Glomerular endothelial cell (primary cell): ENCODE measurements around the gene TSACC. TPM values are rescaled to one million over a fixed set of nuclear protein-coding genes. Genes with fewer than 3 reads are reported as not detected.

Experiments used
- DNase-seq: peaks from one replicate; pipeline ENCODE4 v3.0.0-alpha.2; 2011; ENCODE audit warnings: low read depth, low spot score; ENCODE audit errors: extremely low read depth
- total RNA-seq: library from RNA; depleted of rRNA; stranded (reverse); fragments of >200 nt; gene quantifications from 2 replicates; pipeline ENCODE4 v1.2.3, GENCODE V29; 2015

TSACC gene
- total RNA-seq, 1 donor from 2014 or later, result not detected

GRCh38 chr1:156391701-156392100, 53.4 kb downstream of the TSACC start:
- DNase-seq, result no peak

DNA sequence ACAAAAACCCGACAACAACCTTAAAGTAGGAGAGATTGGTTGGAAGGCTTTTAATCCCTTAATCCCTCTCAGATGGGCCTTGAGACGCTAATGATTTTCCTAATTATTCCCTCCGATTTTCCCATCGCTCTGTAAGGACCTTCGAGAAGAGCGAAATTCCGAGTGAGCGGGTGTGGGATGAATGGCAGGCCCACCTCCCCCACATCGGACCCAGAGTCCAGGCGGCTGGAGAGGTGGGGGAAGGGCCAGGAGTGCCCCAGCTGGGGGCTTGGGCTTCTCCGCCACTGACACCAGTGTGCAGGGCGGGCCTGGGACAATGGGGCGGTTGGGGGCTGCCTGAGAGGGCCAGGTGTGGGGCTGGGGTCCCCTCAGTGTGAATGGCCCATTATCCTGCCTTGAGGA, 54.1 kb downstream of the TSACC start:
- no peak for DNase-seq

- DNase-seq, result no peak
These were observed 54.8 kb downstream of the TSACC start for GRCh38 chr1:156393095-156393494.

- DNase-seq, result no peak
These were observed 55.8 kb downstream of the TSACC start for GRCh38 chr1:156394082-156394481.

DNA sequence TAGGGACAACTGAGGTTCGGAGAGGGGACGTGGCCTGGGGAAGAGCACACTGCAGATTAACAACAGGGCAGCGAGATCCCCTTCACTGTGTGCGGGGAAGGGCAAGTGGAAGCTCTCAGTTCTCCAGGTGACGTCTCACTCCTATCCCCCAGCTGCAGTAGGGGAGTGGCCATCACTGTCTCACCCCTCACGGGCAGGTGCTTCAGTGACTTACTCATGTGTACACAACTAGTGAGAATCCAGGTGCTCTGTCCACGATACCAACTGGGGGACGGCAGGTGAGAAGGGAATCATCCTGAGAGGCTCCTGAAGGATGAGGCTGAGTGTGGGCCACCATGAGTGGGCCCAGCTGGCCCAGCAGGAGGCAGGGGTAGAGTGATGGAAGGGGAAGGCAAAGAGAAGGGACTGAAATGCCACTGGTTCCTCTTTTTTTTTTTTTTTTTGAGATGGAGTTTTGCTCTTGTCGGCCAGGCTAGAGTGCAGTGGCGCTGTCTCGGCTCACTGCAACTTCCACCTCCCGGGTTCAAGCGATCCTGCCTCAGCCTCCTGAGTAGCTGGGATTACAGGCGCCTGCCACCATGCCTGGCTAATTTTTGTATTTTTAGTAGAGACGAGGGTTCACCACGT, 56.6 kb downstream of the TSACC start:
- no peak for DNase-seq

Other genes with a start within 250 kb of the TSACC start
- gene LMNA, start 223.8 kb upstream of the TSACC start, total RNA-seq, result 588 and 767 TPM in 2 replicates
- gene SEMA4A, start 184.9 kb upstream of the TSACC start, total RNA-seq, result 0.93 and 1.3 TPM in 2 replicates
- 15.3 and 16.8 TPM in 2 replicates for gene SLC25A44, start 144.4 kb upstream of the TSACC start, total RNA-seq
- 45.1 and 59.0 TPM in 2 replicates for gene PMF1, start 125.5 kb upstream of the TSACC start, total RNA-seq
- not detected in 2 replicates for gene BGLAP, start 96.3 kb upstream of the TSACC start, total RNA-seq
- gene PAQR6, start 90.5 kb upstream of the TSACC start, total RNA-seq, result 0.15 and 1.5 TPM in 2 replicates
- 42.3 and 63.9 TPM in 2 replicates for gene SMG5, start 55.7 kb upstream of the TSACC start, total RNA-seq
- 1.9 TPM in 2 replicates for gene TMEM79, start 54.2 kb upstream of the TSACC start, total RNA-seq
- gene GLMP, start 42.8 kb upstream of the TSACC start, total RNA-seq, result 106 and 141 TPM in 2 replicates
- gene VHLL, start 39.2 kb upstream of the TSACC start, total RNA-seq, result not detected in 2 replicates
- 298 and 380 TPM in 2 replicates for gene CCT3, start 234 bp upstream of the TSACC start, total RNA-seq
- not detected in 2 replicates for gene RHBG, start 30.7 kb downstream of the TSACC start, total RNA-seq
- 41.5 and 67.0 TPM in 2 replicates for gene MEF2D, start 162.2 kb downstream of the TSACC start, total RNA-seq
- gene IQGAP3, start 234.0 kb downstream of the TSACC start, total RNA-seq, result 5.7 and 14.5 TPM in 2 replicates
- not detected in 2 replicates for gene TTC24, start 241.2 kb downstream of the TSACC start, total RNA-seq